ENCODE data around the gene SNRK. TPM values are rescaled to one million over a fixed set of nuclear protein-coding genes. Genes with fewer than 3 reads are reported as not detected.

Gene SNRK
- 134 TPM in 2 replicates for total RNA-seq

GRCh38 chr3:43286115-43286840 is at the start of gene SNRK:
TSS of gene SNRK (plus strand) at chr3:43286540. CDS start at chr3:43303204, 16,664 bp downstream.

Other genes starting within 250 kb of the SNRK start
- 12.9 and 15.1 TPM in 2 replicates for gene POMGNT2, start 180.5 kb upstream of the SNRK start, total RNA-seq